GM21515 (cell line): ENCODE data around the gene PRDM16.
"Not testable (repeated sequence)": the region's sequence is repeated elsewhere in the genome, so short reads cannot be mapped to it uniquely, and the experiment has no call there.

Experiments
- ATAC-seq: cut with Tn5 transposase; IDR thresholded peaks from one replicate; pipeline ENCODE4 v1.9.1; 2021; ENCODE audit not compliant: unreplicated experiment

PRDM16 gene

DNA sequence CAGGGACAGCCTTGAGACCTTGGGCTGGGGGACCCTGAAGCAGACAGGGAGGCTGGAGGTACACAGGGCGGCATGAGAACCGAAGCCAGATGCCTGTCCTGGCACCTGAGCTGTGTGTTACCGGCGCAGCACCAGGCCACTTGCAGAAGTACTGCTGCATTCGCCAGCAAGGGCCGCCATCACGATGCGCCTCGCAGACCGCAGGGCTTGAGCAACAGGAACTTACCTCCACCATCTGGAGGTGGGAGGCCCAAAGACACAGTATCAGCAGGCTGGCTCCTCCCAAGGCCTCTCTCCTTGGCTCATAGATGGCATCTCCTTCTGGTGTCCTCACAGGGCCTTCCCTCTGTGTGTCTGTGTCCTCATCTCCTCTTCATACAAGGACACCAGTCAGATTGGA lies 90.1 kb downstream of the PRDM16 start:
- ATAC-seq: no peak

DNA sequence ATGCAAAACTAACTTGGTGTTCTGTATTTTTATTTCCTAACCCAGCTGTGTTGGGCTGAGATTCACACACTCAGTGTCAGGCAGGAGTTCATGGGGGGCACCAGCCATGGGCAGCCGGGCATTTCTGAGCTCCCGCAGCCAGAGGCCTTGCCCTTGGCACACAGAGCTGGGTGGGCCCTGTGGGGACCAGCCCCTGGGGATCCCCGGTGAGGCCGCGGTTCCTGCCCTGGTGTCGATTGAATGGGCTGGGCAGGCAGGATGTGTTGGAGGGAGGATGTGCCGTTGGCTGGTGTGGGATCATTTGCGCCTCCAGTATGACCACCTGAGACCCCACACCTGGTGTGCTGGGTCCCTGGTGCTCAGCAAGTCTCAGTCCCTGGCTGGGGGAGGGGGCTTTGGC lies 91.0 kb downstream of the PRDM16 start:
- no peak for ATAC-seq

DNA sequence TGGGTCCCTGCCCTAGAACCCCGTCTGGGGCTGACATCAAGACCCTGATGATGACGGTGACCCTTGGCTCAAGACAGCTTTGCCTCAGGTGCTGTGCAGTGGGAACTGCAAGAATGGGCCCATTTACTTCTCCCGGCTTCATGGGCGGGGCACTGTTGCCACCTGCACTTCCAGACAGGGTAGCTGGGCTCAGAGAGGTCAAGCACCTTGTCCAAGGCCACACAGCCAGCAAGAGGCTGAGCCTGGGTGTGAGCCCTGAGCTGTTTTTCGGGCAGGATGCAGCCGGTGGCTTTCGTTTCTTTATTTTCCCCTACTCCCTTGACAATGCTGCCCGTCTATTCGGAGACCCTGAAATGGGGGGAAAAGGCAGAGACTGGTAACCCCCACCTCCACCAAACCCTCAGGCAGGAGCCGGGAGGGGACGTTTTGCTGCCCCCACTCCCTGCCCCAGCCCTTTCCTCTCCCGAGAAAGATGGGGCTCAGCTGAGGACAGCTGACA lies 91.7 kb downstream of the PRDM16 start:
- no peak for ATAC-seq

DNA sequence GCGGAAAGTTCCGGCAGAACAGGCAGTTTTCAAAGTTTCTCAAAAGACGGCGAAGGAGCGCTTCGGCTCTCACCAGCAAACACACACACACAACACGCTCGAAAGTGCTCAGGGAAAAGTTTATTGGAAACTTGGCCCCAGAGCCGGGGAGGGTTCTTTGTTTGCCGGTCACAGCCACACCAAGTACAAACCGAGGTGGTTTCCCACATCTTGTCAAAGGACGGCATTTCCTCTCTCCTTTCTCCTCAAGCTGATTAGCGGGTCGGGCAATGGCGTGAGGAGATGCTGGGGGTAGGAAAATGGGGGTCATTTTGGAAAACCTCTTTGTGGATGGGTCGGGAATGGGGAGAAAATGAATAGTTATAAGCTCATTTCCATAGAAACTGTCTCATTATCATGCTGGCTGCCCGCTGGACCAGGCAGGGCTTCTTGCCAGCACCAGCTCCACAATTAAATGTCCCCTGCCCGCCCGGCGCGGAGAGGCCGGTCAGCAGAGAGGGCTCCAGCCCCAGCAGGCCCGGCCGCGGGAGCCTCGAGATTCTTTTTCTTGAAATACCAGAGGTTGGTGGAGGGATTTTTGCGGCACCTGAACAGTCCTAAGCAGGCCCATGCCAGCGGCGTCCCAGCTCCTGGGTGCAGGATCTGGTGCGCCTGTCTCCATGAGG lies 92.3 kb downstream of the PRDM16 start:
- no peak for ATAC-seq

DNA sequence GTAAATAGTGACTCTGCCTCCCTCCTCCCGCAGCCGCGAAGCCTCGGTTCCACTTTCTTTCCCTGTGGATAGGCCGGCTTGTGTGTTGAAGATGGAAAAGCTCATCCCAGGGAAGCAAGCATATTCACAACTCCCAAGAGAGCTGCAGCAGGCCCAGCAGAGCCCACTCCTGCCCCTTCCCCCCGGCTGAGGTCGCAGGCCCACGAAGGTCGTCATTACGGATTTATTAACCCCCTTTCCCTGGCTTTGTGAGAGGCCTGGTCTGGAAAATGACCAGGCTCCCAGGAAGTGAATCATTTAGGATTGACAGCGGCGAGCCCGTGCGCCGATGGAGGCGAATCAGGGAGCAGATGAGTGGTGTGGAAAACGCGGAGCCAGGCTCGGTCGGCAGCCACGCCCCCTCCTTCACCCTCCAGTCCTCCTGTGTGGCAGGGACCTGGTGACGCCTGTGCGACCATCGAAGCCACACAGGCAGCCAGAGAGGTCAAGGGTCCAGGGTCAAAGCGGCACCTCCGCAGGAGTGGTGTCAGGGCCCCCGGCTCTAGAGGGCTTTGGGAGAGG lies 93.4 kb downstream of the PRDM16 start:
- no peak for ATAC-seq

DNA sequence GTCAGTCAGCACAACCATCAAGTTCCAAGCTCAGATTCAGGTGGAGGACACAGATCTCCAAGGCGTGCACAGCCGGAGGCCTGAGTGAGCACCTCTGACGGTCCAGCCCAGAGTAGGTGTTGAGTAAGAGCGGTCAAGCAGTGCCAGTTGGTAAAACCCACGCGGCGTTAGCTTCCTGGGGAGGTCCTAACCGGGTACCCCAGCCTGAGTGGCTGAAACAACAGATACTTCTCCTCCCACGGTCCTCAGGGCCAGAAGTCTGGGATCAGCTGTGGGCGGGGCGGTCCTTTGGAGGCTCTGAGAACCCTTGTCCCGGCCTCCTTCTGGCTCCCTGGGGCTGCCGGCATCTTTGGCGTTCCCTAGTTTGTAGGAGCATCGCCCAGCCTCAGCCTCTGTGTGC lies 94.4 kb downstream of the PRDM16 start:
- no peak for ATAC-seq

DNA sequence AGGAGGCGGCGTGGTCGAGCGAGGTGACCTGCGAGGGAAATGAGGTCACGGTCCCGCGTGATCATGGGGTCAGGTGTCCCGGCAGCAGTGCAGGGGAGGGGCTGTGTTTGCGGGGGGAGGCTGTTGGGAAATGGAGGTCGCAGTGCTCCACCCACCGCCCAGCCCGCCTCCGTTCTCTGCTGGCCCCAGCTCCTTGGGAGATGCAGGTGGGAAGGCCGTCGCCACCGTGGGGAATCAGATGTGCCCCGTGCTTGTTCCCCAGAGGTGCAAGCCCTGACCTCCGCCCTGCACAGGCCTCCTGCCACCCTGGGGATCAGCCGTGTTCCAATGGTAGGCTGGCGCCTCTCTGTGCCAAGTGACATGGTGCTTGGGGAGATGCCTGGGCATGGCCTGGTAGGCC lies 95.7 kb downstream of the PRDM16 start:
- no peak for ATAC-seq

DNA sequence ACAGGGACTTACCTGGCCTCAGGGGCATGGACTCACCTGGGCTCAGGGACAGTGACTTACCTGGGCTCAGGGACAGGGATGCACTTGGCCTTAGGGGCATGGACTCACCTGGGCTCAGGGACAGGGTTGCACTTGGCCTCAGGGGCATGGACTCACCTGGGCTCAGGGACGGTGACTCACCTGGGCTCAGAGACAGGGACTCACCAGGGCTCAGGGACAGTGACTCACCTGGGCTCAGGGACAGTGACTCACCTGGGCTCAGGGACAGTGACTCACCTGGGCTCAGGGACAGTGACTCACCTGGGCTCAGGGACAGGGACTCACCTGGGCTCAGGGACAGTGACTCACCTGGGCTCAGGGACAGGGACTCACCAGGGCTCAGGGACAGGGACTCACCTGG lies 96.2 kb downstream of the PRDM16 start:
- ATAC-seq: not testable (repeated sequence)

DNA sequence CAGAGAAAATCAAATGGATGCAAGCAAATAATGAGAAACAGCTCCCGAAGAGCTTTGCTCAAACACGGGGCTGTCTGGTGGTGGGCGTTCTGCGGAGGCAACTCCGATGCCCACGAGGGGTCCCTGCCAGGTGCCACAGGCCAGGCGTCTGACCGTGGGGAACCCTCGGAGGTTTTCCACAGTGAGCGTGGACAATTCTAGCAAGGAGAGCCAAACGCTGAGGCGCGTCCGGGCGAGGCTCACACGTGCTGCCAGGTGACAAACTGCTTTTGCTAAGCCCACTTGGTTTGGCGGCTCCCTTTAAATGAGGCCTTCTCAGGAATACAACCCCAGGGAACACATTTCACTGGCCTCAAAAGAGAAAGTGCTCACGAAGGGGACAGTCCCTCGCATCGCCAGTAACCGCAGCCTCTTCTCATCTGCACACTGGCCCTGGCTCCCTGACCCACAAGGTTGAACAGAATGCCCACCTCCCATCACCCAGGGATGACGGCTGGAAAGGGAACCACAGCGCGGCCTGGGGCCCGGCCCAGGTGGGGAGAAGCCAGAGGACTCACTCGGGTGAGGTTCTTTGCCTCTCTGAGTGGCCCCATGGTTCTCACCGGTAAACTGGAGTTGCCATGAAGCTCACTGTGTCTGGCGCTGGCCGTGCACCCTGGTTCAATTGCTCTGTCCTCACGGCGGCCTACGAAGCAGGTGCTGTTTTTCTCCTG lies 97.4 kb downstream of the PRDM16 start:
- ATAC-seq: no peak

DNA sequence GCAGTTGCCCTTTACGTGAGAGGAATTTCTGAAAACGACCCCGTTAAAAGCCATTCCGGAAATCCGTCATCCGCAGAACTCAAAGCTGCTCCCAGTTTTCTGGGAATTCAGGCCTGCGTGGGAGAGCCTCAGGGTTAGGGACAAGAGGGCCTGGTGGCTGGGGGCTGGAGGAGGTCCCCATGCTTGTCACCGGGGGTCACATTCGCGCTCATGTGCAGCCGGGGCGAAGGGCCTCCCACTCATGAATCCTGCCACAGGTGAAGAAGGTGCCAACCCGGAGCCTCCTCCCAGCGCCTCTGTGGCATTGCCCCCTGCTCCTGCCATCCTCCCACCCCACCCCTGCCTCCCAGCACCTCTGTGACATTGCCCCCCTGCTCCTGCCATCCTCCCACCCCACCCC lies 98.3 kb downstream of the PRDM16 start:
- no peak for ATAC-seq

DNA sequence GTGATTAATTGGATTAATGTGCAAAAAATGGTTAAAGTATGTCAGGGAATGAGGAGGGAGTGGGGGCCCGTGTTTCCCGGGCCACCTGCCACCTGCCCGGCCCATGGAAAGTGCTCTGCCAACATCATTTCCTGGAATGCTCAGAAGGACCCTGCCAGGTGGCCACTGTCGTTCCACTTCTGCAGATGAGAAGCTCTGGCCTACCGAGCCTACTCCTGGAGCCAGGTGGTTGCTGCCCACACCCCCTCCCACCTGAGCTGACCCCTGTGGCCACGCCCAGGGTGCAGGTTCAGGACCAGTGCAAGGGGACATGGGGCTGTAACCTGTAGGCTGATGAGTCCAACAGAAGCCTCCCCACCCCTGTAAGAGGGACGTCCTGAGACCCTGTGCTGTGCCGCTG lies 99.7 kb downstream of the PRDM16 start:
- ATAC-seq: no peak

DNA sequence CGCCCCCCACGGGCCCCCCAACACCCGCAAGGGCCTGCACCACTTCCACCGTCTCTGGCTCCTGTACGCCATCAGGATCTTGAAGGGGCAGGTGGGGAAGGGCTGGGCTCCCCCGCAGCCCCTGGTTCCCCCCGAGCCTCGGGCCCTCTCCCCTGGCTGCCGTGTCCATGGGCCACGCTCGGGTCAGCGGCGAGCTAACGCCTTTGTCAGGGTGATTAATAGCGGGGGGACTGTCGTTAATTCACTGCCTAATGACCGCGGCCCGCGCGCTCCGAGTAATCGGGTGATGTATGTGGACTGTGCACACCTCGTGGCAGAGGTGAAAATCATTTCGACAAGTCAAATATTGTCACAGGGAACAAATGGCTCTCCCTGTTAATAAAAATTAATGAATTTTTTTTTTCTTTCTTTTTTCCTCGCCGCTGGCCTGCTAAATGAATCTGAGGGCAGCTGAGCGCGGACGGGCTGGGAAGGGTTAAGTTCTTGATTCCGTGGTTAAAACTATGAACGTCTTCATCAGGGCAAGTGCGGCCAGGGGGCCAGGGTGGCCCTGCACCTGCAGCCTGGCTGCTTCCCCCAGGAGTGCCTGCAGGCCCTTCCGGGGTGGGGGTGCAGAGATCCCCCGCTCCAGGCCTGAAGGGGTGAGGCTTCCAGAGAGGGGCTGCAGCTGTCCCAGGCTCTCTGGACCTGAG lies 100.8 kb downstream of the PRDM16 start:
- no peak for ATAC-seq

DNA sequence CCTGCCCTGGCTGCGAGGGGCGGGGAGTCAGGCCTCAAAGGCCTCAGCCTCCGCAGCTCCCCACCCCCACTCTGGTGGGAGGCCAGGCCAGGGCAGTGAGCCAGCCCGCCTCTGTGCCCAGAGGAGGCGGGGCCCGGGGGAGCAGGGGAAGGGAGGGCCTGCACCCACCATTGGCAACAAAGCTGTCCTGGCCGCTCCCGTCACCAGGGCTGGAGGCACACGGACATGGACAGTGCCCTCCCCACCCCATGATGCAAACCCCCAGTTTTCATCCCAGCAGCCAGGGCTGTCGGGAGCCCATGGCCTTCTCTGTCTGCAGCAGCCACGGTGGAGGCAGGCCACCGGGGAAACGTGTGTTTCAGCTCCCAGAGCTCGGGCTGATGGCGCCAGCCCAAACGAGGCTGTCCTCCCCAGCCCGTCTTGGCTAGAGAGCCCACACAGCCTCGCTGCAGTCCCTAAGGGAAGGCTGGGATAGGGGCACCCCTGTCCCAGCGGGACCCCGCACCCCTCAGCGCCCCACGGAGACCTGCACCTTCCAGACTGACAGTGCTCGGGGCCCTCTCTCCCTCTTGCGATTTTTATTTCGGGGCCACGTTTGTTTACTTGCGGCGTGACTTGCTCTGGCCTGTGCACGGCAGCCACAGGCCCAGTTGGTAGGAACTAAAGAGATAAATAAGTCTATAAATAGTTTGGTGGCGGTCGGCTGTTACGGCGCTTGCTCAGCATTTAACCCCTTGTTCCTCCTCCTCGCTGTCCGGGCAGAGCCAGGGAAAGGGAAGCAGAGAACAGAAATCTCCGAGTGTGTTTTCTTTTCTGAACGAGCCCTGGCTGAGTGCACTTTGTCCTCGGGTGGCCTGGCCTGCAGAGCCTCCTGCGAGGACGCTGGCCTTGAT lies 101.8 kb downstream of the PRDM16 start:
- no peak for ATAC-seq

DNA sequence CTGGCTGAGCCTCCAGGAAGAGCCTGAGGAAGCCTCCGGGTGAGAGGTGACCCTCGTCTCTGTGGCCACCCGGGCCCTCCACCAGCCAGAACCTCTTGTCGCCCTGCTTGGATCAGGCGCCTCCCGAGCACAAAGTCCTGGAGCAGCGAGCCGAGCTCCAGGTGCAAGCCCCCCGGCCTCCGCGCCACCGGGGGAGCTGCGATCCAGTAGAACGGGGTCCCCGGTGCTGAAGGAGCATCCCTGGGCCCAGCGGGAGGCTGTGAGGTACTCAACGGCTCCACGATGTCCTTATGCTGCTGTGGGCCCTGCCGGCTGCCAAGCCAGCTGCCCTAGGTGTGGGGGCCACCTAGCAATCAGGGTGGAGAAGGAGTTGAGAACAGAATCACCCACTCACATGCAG lies 102.8 kb downstream of the PRDM16 start:
- ATAC-seq: no peak

DNA sequence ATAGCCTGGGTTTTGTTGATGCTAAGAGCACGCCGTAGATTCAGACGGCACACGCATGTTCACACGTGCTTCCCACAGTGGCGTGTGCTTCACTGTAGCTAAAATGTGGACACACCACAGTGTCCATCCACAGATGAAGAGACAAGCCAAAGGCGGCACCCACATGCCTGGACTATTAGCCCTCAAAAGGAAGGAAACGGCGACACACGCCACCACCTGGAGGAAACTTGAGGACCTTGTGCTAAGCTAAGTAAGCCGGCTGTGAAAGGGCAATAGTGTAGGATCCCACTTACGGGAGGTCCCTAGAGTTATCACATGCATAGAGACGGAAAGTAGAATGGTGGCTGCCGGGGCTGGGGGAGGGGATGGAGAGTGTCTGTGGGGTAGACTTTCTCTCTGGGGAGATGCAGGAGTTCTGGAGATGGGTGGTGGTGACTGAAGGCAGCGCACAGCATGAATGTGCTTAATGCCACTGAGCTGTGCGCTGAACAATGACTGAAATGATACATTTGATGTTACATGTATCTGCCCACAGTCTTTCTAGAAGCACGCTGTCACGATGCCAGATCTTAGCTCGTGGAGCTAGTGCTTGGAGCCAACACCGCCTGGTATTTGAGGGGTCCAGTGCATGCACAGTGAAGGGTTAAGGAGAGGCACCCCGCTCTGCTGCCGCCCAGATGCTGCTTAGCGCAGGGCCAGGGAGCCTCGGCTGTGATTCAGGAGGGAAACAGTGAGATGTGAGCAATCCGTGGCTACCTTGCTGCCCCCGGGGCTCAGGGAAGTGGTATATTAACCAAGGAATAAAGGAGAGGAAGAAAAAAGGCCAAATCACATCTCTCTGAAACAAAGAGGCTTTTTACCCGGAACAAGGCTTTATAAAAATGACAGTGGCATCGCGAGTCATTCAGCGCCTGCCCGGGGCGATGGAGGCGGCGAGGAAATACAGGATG lies 103.7 kb downstream of the PRDM16 start:
- ATAC-seq: no peak

DNA sequence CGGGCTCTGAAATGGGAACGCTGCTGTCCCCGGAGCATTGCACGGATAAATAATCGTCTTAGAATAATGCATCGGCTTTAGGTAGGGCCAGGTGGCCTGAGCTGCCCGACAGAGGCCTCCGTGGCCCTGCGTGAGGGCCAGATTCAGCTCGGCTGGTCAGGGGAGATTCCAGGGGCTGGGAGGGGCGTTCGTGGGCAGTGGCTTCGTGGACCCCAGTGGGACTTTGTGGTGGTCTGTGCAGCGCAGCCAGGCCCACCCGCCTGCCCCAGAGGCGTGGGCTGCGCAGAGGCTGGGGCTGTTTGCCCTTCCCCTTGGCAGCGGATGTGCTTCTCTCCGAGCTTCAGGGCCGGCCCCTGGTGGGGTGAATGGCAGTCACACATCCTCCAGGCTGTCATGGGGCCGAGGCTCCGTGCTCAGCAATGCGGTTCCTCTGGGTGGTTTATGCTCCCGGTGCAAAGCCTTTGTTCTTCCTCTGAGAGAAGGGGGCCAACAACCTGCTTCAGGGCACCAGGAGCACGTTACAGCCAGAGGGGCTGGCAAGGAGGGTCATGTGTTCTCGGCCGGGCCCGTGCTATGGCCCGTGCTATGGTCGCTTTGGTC lies 104.5 kb downstream of the PRDM16 start:
- no peak for ATAC-seq

DNA sequence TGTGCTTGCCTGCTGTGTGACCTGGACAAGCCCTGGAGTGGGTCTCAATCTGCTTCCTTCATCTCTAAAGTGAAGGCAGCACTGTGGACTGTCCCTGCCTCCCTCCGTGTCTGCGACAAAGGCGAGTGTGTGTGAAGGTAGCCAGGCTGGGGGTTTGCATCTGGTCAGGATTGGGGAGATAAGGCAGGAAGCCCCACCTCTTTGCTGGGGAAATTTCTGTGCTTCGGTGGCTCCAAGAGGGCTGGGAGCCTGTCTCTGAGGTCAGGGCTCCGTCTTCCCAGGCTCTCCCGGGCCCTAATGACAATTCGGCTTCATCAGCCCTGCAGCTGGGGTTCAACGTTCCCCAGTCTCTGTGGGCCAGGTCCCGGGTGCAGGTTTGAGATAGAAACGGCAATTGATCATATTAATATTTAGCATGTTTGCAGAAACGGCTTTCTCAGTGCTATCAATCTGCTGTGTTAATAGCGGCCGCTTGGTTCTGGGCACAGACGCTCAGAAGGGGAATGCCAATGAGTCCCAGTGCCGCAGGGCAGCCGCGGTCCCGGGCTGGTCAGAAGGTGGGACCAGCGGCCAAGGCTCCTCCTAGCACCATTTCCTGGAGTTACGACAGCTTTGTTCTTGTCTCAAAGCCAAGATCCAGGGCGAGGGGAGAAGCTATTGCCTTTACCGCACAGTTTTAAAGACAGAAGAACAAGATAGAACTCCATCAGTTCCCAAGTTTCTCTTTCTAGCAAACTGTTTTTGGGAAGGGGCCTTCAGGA lies 105.7 kb downstream of the PRDM16 start:
- no peak for ATAC-seq

DNA sequence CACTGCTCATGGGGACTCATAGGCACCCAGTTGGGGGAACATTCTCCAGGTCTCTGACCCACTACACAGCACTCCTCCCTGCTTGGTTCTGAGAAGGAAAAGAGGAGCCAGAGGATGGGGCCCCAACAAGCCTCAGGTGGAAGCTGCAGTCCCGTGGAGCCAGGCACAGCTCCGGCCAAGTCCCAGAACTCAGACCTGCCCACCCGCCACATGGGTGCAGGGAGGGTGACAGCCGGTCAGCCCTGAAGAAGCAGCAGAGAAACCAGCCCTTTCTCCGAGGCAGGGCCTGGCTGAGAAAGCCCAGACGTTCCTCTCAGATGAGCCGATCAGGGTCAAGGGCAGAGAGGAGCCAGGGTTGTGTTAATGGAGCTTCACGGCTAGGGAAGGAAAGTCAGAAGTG lies 106.5 kb downstream of the PRDM16 start:
- ATAC-seq: no peak

DNA sequence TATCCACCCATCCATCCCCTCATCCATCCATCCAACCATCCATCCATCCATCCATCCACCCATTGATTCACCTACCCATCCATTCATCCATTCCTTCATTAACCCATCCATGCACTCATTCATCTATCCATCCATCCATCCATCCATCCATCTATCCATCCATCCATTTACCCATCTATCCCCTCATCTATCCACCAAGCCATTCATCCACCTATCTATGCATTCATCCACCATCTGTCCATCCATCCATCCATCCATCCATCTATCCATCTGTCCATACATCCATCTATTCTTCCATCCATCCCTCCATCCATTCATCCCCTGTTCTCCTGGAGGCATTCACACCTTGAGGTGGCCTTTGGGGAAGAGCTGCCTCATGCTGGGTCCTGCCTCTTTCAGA lies 107.0 kb downstream of the PRDM16 start:
- ATAC-seq: no peak
